GM19238 (cell line): Measurements from ENCODE around the gene ACOT7.
"Not testable (repeated sequence)": the region's sequence is repeated elsewhere in the genome, so short reads cannot be mapped to it uniquely, and the experiment has no call there.

Experiments
- DNase-seq: peaks from one replicate; pipeline ENCODE4 v3.0.0; 2011; ENCODE audit warnings: low spot score; ENCODE audit not compliant: insufficient read length

ACOT7 gene

GRCh38 chr1:6310116-6310848 is 83.3 kb downstream of the ACOT7 start:
- no peak for DNase-seq

GRCh38 chr1:6309564-6309963 is 84.0 kb downstream of the ACOT7 start:
- DNase-seq = no peak

GRCh38 chr1:6308449-6308848 is 85.1 kb downstream of the ACOT7 start:
- no peak for DNase-seq

- not testable (repeated sequence) for DNase-seq
These were observed 85.9 kb downstream of the ACOT7 start for GRCh38 chr1:6307682-6308081.

GRCh38 chr1:6307099-6307498 is 86.5 kb downstream of the ACOT7 start:
- DNase-seq = no peak

GRCh38 chr1:6303397-6304012 is 90.1 kb downstream of the ACOT7 start:
- DNase-seq = no peak

GRCh38 chr1:6302568-6302967 is 91.0 kb downstream of the ACOT7 start:
- DNase-seq = no peak

- no peak for DNase-seq
These were observed 92.0 kb downstream of the ACOT7 start for GRCh38 chr1:6301526-6301925.

- DNase-seq = no peak
These were observed 93.1 kb downstream of the ACOT7 start for GRCh38 chr1:6300342-6301048.

- no peak for DNase-seq
These were observed 93.9 kb downstream of the ACOT7 start for GRCh38 chr1:6299557-6300165.

GRCh38 chr1:6298940-6299465 is 94.6 kb downstream of the ACOT7 start:
- no peak for DNase-seq

- no peak for DNase-seq
These were observed 95.0 kb downstream of the ACOT7 start for GRCh38 chr1:6298530-6298929.

- no peak for DNase-seq
These were observed 97.7 kb downstream of the ACOT7 start for GRCh38 chr1:6295910-6296309.

GRCh38 chr1:6294890-6295556 is 98.5 kb downstream of the ACOT7 start:
- DNase-seq = no peak

GRCh38 chr1:6294080-6294889 is 99.3 kb downstream of the ACOT7 start:
- DNase-seq = no peak

- no peak for DNase-seq
These were observed 101.5 kb downstream of the ACOT7 start for GRCh38 chr1:6292102-6292501.

- no peak for DNase-seq
These were observed 104.9 kb downstream of the ACOT7 start for GRCh38 chr1:6288665-6289064.

- DNase-seq = no peak
These were observed 105.5 kb downstream of the ACOT7 start for GRCh38 chr1:6288026-6288425.

- no peak for DNase-seq
These were observed 106.1 kb downstream of the ACOT7 start for GRCh38 chr1:6287431-6287886.

GRCh38 chr1:6287029-6287428 is 106.5 kb downstream of the ACOT7 start:
- DNase-seq = no peak
